Stimulated activated CD4-positive, alpha-beta T cell treated with anti-CD3 and anti-CD28 coated beads, Interleukin-12 subunit alpha, Interleukin-12 subunit beta, amount 100 ng/mL, for 4 hours (primary cell): ENCODE results near the gene OTOP1.
"Not testable (repeated sequence)": the region's sequence is repeated elsewhere in the genome, so short reads cannot be mapped to it uniquely, and the experiment has no call there.

Experiments
- DNase-seq: peaks from one replicate; pipeline ENCODE4 v3.0.0-alpha.2; 2020

The OTOP1 gene

GRCh38 chr4:4160956-4161665 is 65.6 kb downstream of the OTOP1 start:
- DNase-seq, result not testable (repeated sequence)

- DNase-seq, result peak; percentile 24
Observed at GRCh38 chr4:4145622-4146021, 81.1 kb downstream of the OTOP1 start.

- not testable (repeated sequence) for DNase-seq
Observed at GRCh38 chr4:4143376-4143775, 83.4 kb downstream of the OTOP1 start.

- not testable (repeated sequence) for DNase-seq
Observed at GRCh38 chr4:4142679-4143078, 84.0 kb downstream of the OTOP1 start.

GRCh38 chr4:4141186-4141585 is 85.5 kb downstream of the OTOP1 start:
- DNase-seq, result not testable (repeated sequence)
